GM23338 (cell line): ENCODE data around the gene KRT85.

Experiments
- EZH2 ChIP-seq: fragments of 200-600 bp; sonication (generic); IDR thresholded peaks from one replicate; pipeline ENCODE4 v1.8.0; 2017; ENCODE audit warnings: antibody characterized with exemption, mild to moderate bottlenecking, low read depth; ENCODE audit not compliant: unreplicated experiment
- EZH2phosphoT487 ChIP-seq: fragments of 200-600 bp; sonication (generic); IDR thresholded peaks from one replicate; pipeline ENCODE4 v1.8.1; 2018; ENCODE audit warnings: antibody characterized with exemption; ENCODE audit not compliant: unreplicated experiment
- NANOG ChIP-seq: IDR thresholded peaks from 2 replicates; pipeline ENCODE4 v1.6.1; 2016; ENCODE audit warnings: antibody characterized with exemption, borderline replicate concordance
- POLR2AphosphoS5 ChIP-seq: IDR thresholded peaks from 2 replicates; pipeline ENCODE4 v1.6.1; 2016; ENCODE audit warnings: antibody characterized with exemption, low read depth
- TF ChIP-seq, protein P1 (sequence below), 2 experiments: fragments of 200-600 bp in 1 of 2; sonication (generic) in 1 of 2; conservative IDR thresholded peaks; 2 replicates each; pipeline versions ENCODE4 v1.5.1 to v1.6.1; 2016 to 2017; ENCODE audit warnings: antibody characterized with exemption in 2 of 2, low read depth in 2 of 2, mild to moderate bottlenecking in 2 of 2, moderate library complexity in 1 of 2

DNA sequence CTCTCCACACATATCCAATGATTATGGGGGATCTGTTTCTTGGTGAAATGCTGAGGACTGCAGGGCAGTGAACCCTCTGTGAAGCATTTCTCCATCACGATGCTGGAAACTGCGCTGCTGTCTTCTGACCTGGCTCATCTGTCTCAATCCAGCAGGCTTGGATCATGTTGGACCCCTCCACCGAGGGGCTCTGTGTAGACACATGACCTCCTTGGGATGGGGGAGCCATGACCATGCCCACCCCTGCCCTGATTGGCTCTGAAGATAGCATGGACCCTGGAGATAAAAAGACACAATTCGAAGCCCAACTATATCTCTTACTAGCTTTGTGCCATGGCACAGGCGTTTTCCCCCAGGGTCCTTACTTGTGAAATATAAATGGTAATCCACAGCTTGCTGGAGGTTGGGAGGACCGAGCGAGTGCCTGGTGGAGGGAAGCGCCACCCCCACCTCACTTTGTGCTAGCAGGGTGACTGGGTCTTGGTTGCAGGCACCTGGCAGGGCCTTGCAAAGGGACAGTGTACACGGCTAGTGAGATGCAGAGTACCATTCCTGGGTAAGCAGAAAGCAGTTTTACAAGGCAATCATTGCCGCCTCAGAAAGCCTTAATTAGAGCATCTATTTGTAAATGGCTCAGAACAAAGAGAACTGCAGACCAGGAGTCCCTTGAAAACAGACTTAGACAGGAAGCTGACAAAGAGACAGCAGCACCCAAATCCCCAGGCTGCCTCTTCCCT, 43.7 kb downstream of the KRT85 start:
- TF ChIP-seq POLR2AphosphoS5 = no peak
- TF ChIP-seq, protein P1, sequence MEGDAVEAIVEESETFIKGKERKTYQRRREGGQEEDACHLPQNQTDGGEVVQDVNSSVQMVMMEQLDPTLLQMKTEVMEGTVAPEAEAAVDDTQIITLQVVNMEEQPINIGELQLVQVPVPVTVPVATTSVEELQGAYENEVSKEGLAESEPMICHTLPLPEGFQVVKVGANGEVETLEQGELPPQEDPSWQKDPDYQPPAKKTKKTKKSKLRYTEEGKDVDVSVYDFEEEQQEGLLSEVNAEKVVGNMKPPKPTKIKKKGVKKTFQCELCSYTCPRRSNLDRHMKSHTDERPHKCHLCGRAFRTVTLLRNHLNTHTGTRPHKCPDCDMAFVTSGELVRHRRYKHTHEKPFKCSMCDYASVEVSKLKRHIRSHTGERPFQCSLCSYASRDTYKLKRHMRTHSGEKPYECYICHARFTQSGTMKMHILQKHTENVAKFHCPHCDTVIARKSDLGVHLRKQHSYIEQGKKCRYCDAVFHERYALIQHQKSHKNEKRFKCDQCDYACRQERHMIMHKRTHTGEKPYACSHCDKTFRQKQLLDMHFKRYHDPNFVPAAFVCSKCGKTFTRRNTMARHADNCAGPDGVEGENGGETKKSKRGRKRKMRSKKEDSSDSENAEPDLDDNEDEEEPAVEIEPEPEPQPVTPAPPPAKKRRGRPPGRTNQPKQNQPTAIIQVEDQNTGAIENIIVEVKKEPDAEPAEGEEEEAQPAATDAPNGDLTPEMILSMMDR (conservative IDR thresholded peaks at IDR 0.05; ENCODE audit: low read depth in 2 of 2) = no peak
- TF ChIP-seq EZH2 = no peak
- TF ChIP-seq EZH2phosphoT487 = no peak
- TF ChIP-seq NANOG = no peak
